SK-N-SH (cell line): ENCODE data around the gene RNF167. TPM values are rescaled to one million over a fixed set of nuclear protein-coding genes. Genes with fewer than 3 reads are reported as not detected.

Source experiments
- CTCF ChIA-PET: fragments of 300-600, 350-600 bp; formaldehyde crosslinking; extraction: SDS; loops from one replicate; lab custom pipeline; 2021; lab: Yijun Ruan, JAX
- POLR2A ChIA-PET: fragments of 350-600 bp; sonication (Branson Sonifier 250); formaldehyde crosslinking; extraction: SDS; loops from one replicate; lab custom pipeline; 2020; ENCODE audit warnings: antibody characterized with exemption, inconsistent platforms; lab: Yijun Ruan, JAX
- DNase-seq: peaks from one replicate; pipeline ENCODE4 v3.0.0; 2012
- H2AFZ ChIP-seq: fragments of 200-600 bp; sonication (generic); 2 replicates; pipeline ENCODE4 v1.8.1; 2016; ENCODE audit warnings: antibody characterized with exemption, mild to moderate bottlenecking, low read depth
- H3F3A ChIP-seq: fragments of 200-600 bp; sonication (generic); replicated peaks from 2 replicates; pipeline ENCODE3; 2016; ENCODE audit warnings: antibody characterized with exemption, mild to moderate bottlenecking; ENCODE audit not compliant: insufficient read depth
- H3K27ac ChIP-seq, 2 experiments: fragments of 200-500 bp in 1 of 2; fragments of 200-600 bp in 1 of 2; sonication (Bioruptor generic) in 1 of 2; sonication (generic), shearing (Covaris generic) in 1 of 2; 2 replicates each; pipeline versions ENCODE4 v1.5.1 to v1.6.1; 2014 to 2016; ENCODE audit warnings: low read depth in 2 of 2, inconsistent platforms in 1 of 2, low read length in 1 of 2, mild to moderate bottlenecking in 1 of 2, mixed read lengths in 1 of 2
- H3K27me3 ChIP-seq: fragments of 200-600 bp; sonication (generic), shearing (Covaris generic); 2 replicates; pipeline ENCODE4 v1.6.1; 2016; ENCODE audit warnings: mixed run types; ENCODE audit not compliant: insufficient read depth
- H3K36me3 ChIP-seq, 2 experiments: fragments of 200-500 bp in 1 of 2; fragments of 200-600 bp in 1 of 2; sonication (Bioruptor generic) in 1 of 2; sonication (generic) in 1 of 2; replicated peaks in 1 of 2; 2 replicates each; pipeline versions ENCODE3 to v1.5.1; 2014 to 2016; ENCODE audit warnings: low read length in 1 of 2, mild to moderate bottlenecking in 1 of 2; ENCODE audit not compliant: insufficient read depth in 2 of 2, control insufficient read depth in 1 of 2
- H3K4me1 ChIP-seq, 2 experiments: fragments of 200-500 bp in 1 of 2; fragments of 200-600 bp in 1 of 2; sonication (Bioruptor generic) in 1 of 2; sonication (generic), shearing (Covaris generic) in 1 of 2; 2 replicates each; pipeline versions ENCODE4 v1.5.1 to v1.6.1; 2014 to 2016; ENCODE audit warnings: low read depth in 1 of 2, low read length in 1 of 2, mixed run types in 1 of 2; ENCODE audit not compliant: insufficient read depth in 2 of 2, control insufficient read depth in 1 of 2
- H3K4me2 ChIP-seq: fragments of 200-600 bp; sonication (generic), shearing (Covaris generic); 2 replicates; pipeline ENCODE4 v1.6.1; 2017; ENCODE audit warnings: mixed run types
- H3K4me3 ChIP-seq, 2 experiments: fragments of 200-500 bp in 1 of 2; fragments of 200-600 bp in 1 of 2; sonication (Bioruptor generic) in 1 of 2; sonication (generic), shearing (Covaris generic) in 1 of 2; 2 replicates each; pipeline versions ENCODE4 v1.5.1 to v1.8.1; 2014 to 2016; ENCODE audit warnings: low read depth in 2 of 2, inconsistent platforms in 1 of 2, low read length in 1 of 2, mild to moderate bottlenecking in 1 of 2, mixed read lengths in 1 of 2, moderate library complexity in 1 of 2
- H3K79me2 ChIP-seq: fragments of 200-600 bp; sonication (generic); 2 replicates; pipeline ENCODE4 v1.8.1; 2017; ENCODE audit warnings: mild to moderate bottlenecking; ENCODE audit not compliant: insufficient read depth
- H3K9ac ChIP-seq: fragments of 200-600 bp; sonication (generic); 2 replicates; pipeline ENCODE4 v1.6.1; 2017; ENCODE audit warnings: mixed run types
- H3K9me2 ChIP-seq: fragments of 200-600 bp; sonication (generic); 2 replicates; pipeline ENCODE4 v1.6.1; 2017; ENCODE audit warnings: mixed run types
- H3K9me3 ChIP-seq: fragments of 200-600 bp; sonication (generic); 2 replicates; pipeline ENCODE4 v1.6.1; 2017; ENCODE audit warnings: mixed run types, mild to moderate bottlenecking, moderate library complexity
- H4K20me1 ChIP-seq: fragments of 200-600 bp; sonication (generic); 2 replicates; pipeline ENCODE4 v1.6.1; 2017; ENCODE audit warnings: mild to moderate bottlenecking, mixed run types; ENCODE audit not compliant: insufficient read depth
- CHD2 ChIP-seq: fragments of 150-350 bp; IDR thresholded peaks from 2 replicates; pipeline ENCODE4 v1.6.1; 2018; ENCODE audit warnings: low read length; ENCODE audit not compliant: partially characterized antibody
- EP300 ChIP-seq, 2 experiments: IDR thresholded peaks; 2 replicates each; pipeline versions ENCODE4 v1.4.0 to v1.6.1; 2012; ENCODE audit warnings: borderline replicate concordance in 1 of 2, low read depth in 1 of 2, low read length in 1 of 2
- FOSL2 ChIP-seq: IDR thresholded peaks from 2 replicates; pipeline ENCODE4 v1.4.0; 2012; ENCODE audit warnings: low read depth, mild to moderate bottlenecking, moderate library complexity, borderline replicate concordance
- FOXJ3 ChIP-seq: sonication (generic); formaldehyde crosslinking; IDR thresholded peaks from 2 replicates; pipeline ENCODE4 v1.5.1; 2020; ENCODE audit warnings: mild to moderate bottlenecking, missing genetic modification reagents
- GATA2 ChIP-seq: sonication (generic); formaldehyde crosslinking; IDR thresholded peaks from 2 replicates; pipeline ENCODE4 v1.5.0; 2020; ENCODE audit warnings: mild to moderate bottlenecking, missing genetic modification reagents
- MEF2A ChIP-seq: IDR thresholded peaks from 2 replicates; pipeline ENCODE4 v1.4.0; 2012; ENCODE audit warnings: low read depth, borderline replicate concordance
- MXI1 ChIP-seq: IDR thresholded peaks from 2 replicates; pipeline ENCODE4 v1.6.1; 2012; ENCODE audit warnings: mild to moderate bottlenecking, low read depth, low read length, improper control_type of control experiment
- NFIC ChIP-seq: IDR thresholded peaks from 2 replicates; pipeline ENCODE4 v1.4.0; 2012; ENCODE audit warnings: borderline replicate concordance
- NRF1 ChIP-seq: IDR thresholded peaks from 2 replicates; pipeline ENCODE4 v1.6.1; 2012; ENCODE audit warnings: low read depth, mild to moderate bottlenecking, low read length
- RFX5 ChIP-seq: IDR thresholded peaks from 2 replicates; pipeline ENCODE4 v1.6.1; 2012; ENCODE audit warnings: mild to moderate bottlenecking, improper control_type of control experiment, low read length
- RXRA ChIP-seq: IDR thresholded peaks from 2 replicates; pipeline ENCODE4 v1.4.0; 2012; ENCODE audit warnings: low read depth, mild to moderate bottlenecking, borderline replicate concordance
- SIN3A ChIP-seq: IDR thresholded peaks from 2 replicates; pipeline ENCODE4 v1.6.1; 2012; ENCODE audit warnings: low read depth, mild to moderate bottlenecking, low read length, moderate library complexity, borderline replicate concordance
- TAF1 ChIP-seq: IDR thresholded peaks from 2 replicates; pipeline ENCODE4 v1.6.1; 2012; ENCODE audit warnings: low read depth, mild to moderate bottlenecking, low read length, moderate library complexity, borderline replicate concordance
- TCF12 ChIP-seq: IDR thresholded peaks from 2 replicates; pipeline ENCODE4 v1.4.0; 2012
- TEAD4 ChIP-seq: IDR thresholded peaks from 2 replicates; pipeline ENCODE4 v1.4.0; 2012; ENCODE audit warnings: mild to moderate bottlenecking, borderline replicate concordance; ENCODE audit not compliant: insufficient read depth
- WGBS: methylation state at CpG from one replicate; pipeline ENCODE4 v1.1.6; 2017; ENCODE audit warnings: low lambda C conversion rate; 5-methylcytosine and 5-hydroxymethylcytosine counted together
- polyA plus RNA-seq, 3 experiments: library from polyadenylated mRNA; depleted of rRNA; stranded (reverse); fragments of >200 nt; gene quantifications; 2 replicates each; pipeline ENCODE4 v1.2.3, GENCODE V29; 2012
- TF ChIP-seq, protein P1 (sequence below): IDR thresholded peaks from 2 replicates; pipeline ENCODE4 v1.4.0; 2012; ENCODE audit warnings: low read depth
- TF ChIP-seq, protein P2 (sequence below): fragments of 150-350 bp; IDR thresholded peaks from 2 replicates; pipeline ENCODE4 v1.6.1; 2017; ENCODE audit warnings: antibody characterized with exemption, low read length, low read depth, borderline replicate concordance
- TF ChIP-seq, protein P3 (sequence below): IDR thresholded peaks from 2 replicates; pipeline ENCODE4 v1.4.0; 2012; ENCODE audit warnings: low read depth, borderline replicate concordance
- TF ChIP-seq, protein P4 (sequence below): IDR thresholded peaks from 2 replicates; pipeline ENCODE4 v1.4.0; 2012; ENCODE audit warnings: low read depth, borderline replicate concordance
- TF ChIP-seq, protein P5 (sequence below): IDR thresholded peaks from 2 replicates; pipeline ENCODE4; 2012
- TF ChIP-seq, protein P6 (sequence below): IDR thresholded peaks from 2 replicates; pipeline ENCODE4 v1.6.1; 2012; ENCODE audit warnings: mild to moderate bottlenecking, low read depth, low read length, moderate library complexity

The RNF167 gene
- polyA plus RNA-seq, 1 of the 3 experiments (the other 2 are of a cell fraction) = 115 TPM

DNA sequence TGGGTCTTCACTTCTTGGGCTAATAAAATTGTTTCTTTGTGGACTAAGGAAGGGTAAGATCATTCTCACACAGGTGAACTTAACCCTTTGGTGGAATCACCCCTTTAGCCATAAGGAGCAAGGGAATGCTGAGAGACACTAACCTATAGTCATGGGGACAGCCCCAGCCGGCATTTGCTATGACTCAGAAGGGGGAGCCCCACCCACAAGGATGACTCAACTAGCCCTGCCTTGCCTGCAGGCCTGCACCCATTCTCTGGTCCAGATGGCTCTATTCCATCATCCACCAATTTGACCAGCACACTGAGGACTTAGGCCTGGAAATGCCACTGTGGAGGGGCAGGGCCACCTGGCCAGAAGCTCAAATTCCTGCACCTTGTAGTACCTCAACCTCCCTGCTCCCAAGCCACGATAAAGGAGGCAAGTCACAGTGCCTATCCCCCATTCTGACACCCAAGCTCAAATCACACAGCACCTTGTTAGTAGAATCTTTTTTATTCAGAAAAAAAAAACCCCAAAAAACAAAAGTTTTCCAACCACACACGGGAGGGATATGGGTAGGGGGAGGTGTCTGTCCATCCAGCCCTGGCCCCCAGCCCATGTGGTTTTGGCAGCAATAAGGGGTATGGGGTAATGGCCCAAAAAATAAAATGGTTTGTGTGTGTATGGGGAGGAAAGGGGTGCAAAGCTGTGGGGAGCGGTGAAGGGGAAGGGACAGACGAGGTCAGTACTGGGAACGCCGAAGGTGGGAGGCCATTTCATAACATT, 5.3 kb downstream of the RNF167 start:
- Histone ChIP-seq H3K4me3 (peak overlapping the region; percentile 79 to 99), H3K27ac (peak overlapping the region; percentile 63 to 97), H3K4me1 (peaks cover 18 to 33% of the 10 kb centered on the region in 2 experiments), H3K9me2 (no peaks in the 10 kb centered on the region), H4K20me1 (peaks cover 45% of the 10 kb centered on the region), H3K9me3 (no peaks in the 10 kb centered on the region), H3K36me3 (peaks cover 37 to 40% of the 10 kb centered on the region in 2 experiments), H3K4me2 (peak overlapping the region; percentile 98), H3K27me3 (no peaks in the 10 kb centered on the region), H3F3A (peaks cover 75% of the 10 kb centered on the region), H3K9ac (peak overlapping the region; percentile 41; the same call in 1 of the 2 replicates), H3K79me2 (peaks cover 81% of the 10 kb centered on the region), H2AFZ (no peak overlapping the region)
- DNase-seq = no peak
- ChIA-PET CTCF (interaction anchor here (0.5 to 1.1 kb wide), 3 partner anchors 22 to 155 kb away, joined by 3 read pairs; partner anchors contain the start of gene SPAG7), POLR2A (interaction anchor here (0.6 to 4.3 kb wide), 3 partner anchors 18 to 25 kb away, joined by 3 to 32 read pairs (median 3); partner anchors contain the start of gene SPAG7)
- 42% methylated on average over 7 of the region's 7 CpGs for WGBS
- TF ChIP-seq TCF12 (peak; percentile 83), MXI1 (no peak), FOSL2 (peak; percentile 98), TEAD4 (no peak), EP300 (IDR thresholded peaks at IDR 0.05; ENCODE audit: borderline replicate concordance in 1 of 2, low read depth in 1 of 2, low read length in 1 of 2) (peak in 1 of 2 experiments; percentile 25; a peak in 1 of 4 replicates), SIN3A (peak; percentile 60; the same call in 1 of the 2 replicates), GATA2 (CRISPR knock-in tag) (no peak), RFX5 (no peak), FOXJ3 (CRISPR knock-in tag) (no peak), NFIC (peak; percentile 52), RXRA (no peak), MEF2A (no peak), CHD2 (peak; percentile 29), NRF1 (no peak), TAF1 (peak; percentile 32; the same call in 1 of the 2 replicates)
- TF ChIP-seq, protein P1, sequence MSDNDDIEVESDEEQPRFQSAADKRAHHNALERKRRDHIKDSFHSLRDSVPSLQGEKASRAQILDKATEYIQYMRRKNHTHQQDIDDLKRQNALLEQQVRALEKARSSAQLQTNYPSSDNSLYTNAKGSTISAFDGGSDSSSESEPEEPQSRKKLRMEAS = peak; percentile 80
- TF ChIP-seq, protein P2, sequence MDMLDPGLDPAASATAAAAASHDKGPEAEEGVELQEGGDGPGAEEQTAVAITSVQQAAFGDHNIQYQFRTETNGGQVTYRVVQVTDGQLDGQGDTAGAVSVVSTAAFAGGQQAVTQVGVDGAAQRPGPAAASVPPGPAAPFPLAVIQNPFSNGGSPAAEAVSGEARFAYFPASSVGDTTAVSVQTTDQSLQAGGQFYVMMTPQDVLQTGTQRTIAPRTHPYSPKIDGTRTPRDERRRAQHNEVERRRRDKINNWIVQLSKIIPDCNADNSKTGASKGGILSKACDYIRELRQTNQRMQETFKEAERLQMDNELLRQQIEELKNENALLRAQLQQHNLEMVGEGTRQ = no peak
- TF ChIP-seq, protein P3, sequence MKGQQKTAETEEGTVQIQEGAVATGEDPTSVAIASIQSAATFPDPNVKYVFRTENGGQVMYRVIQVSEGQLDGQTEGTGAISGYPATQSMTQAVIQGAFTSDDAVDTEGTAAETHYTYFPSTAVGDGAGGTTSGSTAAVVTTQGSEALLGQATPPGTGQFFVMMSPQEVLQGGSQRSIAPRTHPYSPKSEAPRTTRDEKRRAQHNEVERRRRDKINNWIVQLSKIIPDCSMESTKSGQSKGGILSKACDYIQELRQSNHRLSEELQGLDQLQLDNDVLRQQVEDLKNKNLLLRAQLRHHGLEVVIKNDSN = no peak
- TF ChIP-seq, protein P4, sequence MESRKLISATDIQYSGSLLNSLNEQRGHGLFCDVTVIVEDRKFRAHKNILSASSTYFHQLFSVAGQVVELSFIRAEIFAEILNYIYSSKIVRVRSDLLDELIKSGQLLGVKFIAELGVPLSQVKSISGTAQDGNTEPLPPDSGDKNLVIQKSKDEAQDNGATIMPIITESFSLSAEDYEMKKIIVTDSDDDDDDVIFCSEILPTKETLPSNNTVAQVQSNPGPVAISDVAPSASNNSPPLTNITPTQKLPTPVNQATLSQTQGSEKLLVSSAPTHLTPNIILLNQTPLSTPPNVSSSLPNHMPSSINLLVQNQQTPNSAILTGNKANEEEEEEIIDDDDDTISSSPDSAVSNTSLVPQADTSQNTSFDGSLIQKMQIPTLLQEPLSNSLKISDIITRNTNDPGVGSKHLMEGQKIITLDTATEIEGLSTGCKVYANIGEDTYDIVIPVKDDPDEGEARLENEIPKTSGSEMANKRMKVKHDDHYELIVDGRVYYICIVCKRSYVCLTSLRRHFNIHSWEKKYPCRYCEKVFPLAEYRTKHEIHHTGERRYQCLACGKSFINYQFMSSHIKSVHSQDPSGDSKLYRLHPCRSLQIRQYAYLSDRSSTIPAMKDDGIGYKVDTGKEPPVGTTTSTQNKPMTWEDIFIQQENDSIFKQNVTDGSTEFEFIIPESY = 0 out of 2 replicates have a peak, but pooled peaks have one; percentile 35
- TF ChIP-seq, protein P5, sequence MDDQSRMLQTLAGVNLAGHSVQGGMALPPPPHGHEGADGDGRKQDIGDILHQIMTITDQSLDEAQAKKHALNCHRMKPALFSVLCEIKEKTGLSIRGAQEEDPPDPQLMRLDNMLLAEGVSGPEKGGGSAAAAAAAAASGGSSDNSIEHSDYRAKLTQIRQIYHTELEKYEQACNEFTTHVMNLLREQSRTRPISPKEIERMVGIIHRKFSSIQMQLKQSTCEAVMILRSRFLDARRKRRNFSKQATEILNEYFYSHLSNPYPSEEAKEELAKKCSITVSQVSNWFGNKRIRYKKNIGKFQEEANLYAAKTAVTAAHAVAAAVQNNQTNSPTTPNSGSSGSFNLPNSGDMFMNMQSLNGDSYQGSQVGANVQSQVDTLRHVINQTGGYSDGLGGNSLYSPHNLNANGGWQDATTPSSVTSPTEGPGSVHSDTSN = peak; percentile 64
- TF ChIP-seq, protein P6, sequence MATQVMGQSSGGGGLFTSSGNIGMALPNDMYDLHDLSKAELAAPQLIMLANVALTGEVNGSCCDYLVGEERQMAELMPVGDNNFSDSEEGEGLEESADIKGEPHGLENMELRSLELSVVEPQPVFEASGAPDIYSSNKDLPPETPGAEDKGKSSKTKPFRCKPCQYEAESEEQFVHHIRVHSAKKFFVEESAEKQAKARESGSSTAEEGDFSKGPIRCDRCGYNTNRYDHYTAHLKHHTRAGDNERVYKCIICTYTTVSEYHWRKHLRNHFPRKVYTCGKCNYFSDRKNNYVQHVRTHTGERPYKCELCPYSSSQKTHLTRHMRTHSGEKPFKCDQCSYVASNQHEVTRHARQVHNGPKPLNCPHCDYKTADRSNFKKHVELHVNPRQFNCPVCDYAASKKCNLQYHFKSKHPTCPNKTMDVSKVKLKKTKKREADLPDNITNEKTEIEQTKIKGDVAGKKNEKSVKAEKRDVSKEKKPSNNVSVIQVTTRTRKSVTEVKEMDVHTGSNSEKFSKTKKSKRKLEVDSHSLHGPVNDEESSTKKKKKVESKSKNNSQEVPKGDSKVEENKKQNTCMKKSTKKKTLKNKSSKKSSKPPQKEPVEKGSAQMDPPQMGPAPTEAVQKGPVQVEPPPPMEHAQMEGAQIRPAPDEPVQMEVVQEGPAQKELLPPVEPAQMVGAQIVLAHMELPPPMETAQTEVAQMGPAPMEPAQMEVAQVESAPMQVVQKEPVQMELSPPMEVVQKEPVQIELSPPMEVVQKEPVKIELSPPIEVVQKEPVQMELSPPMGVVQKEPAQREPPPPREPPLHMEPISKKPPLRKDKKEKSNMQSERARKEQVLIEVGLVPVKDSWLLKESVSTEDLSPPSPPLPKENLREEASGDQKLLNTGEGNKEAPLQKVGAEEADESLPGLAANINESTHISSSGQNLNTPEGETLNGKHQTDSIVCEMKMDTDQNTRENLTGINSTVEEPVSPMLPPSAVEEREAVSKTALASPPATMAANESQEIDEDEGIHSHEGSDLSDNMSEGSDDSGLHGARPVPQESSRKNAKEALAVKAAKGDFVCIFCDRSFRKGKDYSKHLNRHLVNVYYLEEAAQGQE = peak; percentile 25; the same call in 1 of the 2 replicates
